Lower lobe of right lung (tissue), 2 donors: ENCODE data around the gene MTA1. TPM values are rescaled to one million over a fixed set of nuclear protein-coding genes. Genes with fewer than 3 reads are reported as not detected.

Experiments
- ATAC-seq, 2 donors: fragments of 200-7000 bp; cut with Tn5 transposase; one replicate each; pipeline ENCODE4 v1.9.1; 2020 to 2022; ENCODE audit warnings: mild to moderate bottlenecking in 2 of 2, moderate library complexity in 2 of 2
- DNase-seq: peaks from one replicate; pipeline ENCODE4 v3.0.0-alpha.2; 2020
- H3K27ac ChIP-seq: fragments of 200-600 bp; one replicate; pipeline ENCODE4 v1.8.0; 2022
- H3K27me3 ChIP-seq: fragments of 200-600 bp; one replicate; pipeline ENCODE4 v1.8.0; 2022; ENCODE audit warnings: low read depth
- H3K36me3 ChIP-seq: fragments of 200-600 bp; one replicate; pipeline ENCODE4 v1.8.0; 2022; ENCODE audit warnings: mild to moderate bottlenecking
- H3K4me1 ChIP-seq: fragments of 200-600 bp; one replicate; pipeline ENCODE4 v1.8.0; 2022
- H3K4me3 ChIP-seq: fragments of 200-600 bp; one replicate; pipeline ENCODE4 v1.8.0; 2022; ENCODE audit warnings: mild to moderate bottlenecking
- H3K9me3 ChIP-seq: fragments of 200-600 bp; one replicate; pipeline ENCODE4 v1.8.0; 2022
- intact Hi-C: fragments of 100-400 bp; cut with DNase I; formaldehyde crosslinking; loops from one replicate; pipeline ENCODE4 v1.11.0; 2022
- total RNA-seq: library from RNA; stranded (reverse); fragmentation: NEBNext Ultra II Directional; extraction: Animal tissue kit (Norgen Biotek cat#: 25700); gene quantifications from one replicate; pipeline ENCODE4 v1.2.1, GENCODE V29; 2021
- TF ChIP-seq, protein P1 (sequence below): fragments of 200-600 bp; IDR thresholded peaks from one replicate; pipeline ENCODE4 v1.8.0; 2022; ENCODE audit warnings: antibody characterized with exemption, mild to moderate bottlenecking
- donor health status: DM: no; HTN: yes; CAD: no; lungs with severe emphysema.

The MTA1 gene
- total RNA-seq, 1 donor from 2014 or later: 69.7 TPM

DNA sequence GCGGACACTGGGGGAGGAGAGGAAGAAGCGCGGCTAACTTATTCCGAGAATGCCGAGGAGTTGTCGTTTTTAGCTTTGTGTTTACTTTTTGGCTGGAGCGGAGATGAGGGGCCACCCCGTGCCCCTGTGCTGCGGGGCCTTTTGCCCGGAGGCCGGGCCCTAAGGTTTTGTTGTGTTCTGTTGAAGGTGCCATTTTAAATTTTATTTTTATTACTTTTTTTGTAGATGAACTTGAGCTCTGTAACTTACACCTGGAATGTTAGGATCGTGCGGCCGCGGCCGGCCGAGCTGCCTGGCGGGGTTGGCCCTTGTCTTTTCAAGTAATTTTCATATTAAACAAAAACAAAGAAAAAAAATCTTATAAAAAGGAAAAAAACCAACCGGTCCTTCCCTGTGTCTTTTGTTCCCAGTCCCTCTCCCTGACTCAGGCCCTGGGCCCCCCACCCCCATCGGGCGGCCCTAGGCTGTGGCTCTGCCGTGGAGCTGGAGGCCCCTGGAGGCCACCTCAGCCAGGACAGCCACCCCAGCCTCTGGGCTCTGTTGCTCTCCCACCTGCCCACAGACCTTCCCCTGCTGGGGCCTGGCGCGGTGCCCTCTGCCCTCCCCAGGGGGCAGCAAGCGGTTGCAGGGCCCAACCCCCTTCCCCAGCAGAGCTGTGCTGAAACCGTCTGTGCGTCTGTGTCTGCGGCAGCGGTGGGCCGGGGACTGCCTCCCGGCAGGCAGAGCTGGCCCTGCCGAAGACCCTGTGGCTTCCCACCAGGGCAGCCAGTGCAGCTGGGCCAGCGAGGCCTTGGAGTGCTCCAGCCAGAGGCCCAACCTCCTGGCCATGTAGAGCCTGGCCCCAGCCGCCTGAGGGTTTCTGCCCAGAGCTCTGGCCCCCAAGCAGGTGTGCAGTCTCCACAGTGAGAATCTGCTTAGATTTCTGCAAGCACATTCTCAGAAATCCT is 51.0 kb downstream of the MTA1 start:
- Histone ChIP-seq H3K4me1 (peaks cover 63% of the 10 kb centered on the region), H3K4me3 (no peak overlapping the region), H3K27ac (peak overlapping the region; percentile 28), H3K27me3 (peaks cover under 1% of the 10 kb centered on the region), H3K9me3 (no peaks in the 10 kb centered on the region), H3K36me3 (peaks cover 37% of the 10 kb centered on the region)
- ATAC-seq (no peak), DNase-seq (no peak)
- TF ChIP-seq, protein P1, sequence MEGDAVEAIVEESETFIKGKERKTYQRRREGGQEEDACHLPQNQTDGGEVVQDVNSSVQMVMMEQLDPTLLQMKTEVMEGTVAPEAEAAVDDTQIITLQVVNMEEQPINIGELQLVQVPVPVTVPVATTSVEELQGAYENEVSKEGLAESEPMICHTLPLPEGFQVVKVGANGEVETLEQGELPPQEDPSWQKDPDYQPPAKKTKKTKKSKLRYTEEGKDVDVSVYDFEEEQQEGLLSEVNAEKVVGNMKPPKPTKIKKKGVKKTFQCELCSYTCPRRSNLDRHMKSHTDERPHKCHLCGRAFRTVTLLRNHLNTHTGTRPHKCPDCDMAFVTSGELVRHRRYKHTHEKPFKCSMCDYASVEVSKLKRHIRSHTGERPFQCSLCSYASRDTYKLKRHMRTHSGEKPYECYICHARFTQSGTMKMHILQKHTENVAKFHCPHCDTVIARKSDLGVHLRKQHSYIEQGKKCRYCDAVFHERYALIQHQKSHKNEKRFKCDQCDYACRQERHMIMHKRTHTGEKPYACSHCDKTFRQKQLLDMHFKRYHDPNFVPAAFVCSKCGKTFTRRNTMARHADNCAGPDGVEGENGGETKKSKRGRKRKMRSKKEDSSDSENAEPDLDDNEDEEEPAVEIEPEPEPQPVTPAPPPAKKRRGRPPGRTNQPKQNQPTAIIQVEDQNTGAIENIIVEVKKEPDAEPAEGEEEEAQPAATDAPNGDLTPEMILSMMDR: no peak
- intact Hi-C loops: no loop called here

DNA sequence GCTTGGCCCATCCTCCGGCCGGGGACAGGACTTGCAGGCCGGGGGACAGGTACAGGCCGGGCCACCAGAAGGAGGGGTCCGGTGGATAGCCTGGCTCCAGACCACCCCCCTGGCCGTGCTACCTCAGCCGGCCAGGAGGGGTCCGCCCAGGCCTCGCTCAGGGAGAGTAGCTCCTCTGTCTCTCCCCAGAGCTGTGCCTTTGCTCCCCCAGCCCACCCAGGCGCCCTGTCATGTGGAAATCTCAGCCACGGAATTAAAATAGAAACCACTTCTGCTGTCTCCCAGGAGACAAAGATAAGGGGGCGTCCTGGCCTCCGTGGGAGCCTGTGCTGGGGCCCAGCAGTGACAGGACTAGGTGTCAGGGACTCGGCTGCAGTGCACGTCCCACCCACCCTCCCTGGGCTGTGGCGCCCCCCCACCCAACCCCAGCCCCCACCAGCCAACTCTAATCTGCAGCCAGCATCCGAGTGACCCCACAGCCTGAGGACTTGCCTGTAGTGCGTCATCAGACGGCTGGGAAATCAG is 51.7 kb downstream of the MTA1 start:
- TF ChIP-seq, protein P1: no peak
- DNase-seq: no peak
- ATAC-seq: no peak
- Histone ChIP-seq H3K36me3 (peaks cover 35% of the 10 kb centered on the region), H3K27ac (peak overlapping the region; percentile 87), H3K4me1 (peaks cover 65% of the 10 kb centered on the region), H3K27me3 (peaks cover 7% of the 10 kb centered on the region), H3K9me3 (no peaks in the 10 kb centered on the region), H3K4me3 (no peak overlapping the region)
- intact Hi-C loops: no loop called here

DNA sequence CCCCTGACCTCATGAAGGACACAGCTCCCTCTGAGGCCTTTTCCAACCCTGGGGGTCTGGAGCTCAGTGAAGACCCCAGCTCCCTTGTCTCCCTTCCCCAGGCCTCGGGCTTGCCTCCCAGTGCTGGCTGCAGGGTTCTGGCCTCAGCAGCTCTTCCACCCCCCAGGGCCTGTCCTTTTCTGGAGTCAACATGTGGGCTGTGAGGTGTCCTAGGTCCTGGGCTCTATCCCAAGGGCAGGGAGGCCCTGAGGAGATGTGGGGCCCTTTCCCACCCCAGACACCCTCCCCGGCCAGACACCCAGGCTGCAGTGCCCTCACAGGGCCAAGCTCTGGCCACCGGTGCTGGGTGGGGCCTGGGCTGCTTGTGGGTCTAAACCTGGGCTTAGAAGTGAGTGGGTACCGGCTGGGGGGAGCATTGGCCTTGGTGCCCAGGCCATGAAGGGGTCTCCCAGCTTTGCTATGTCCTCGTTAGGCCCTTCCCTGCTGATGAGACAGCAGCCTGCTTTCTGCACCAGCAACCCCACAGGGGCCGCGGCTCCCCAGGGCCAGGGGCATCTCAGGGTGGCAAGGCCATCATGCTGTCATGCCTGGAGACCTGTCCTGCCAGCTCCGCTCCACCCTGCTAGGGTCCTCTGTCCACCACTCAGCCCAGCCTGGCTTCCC is 52.3 kb downstream of the MTA1 start:
- ATAC-seq: no peak
- Histone ChIP-seq H3K36me3 (peaks cover 29% of the 10 kb centered on the region), H3K27me3 (peaks cover 7% of the 10 kb centered on the region), H3K4me1 (peaks cover 71% of the 10 kb centered on the region), H3K27ac (peak overlapping the region; percentile 87), H3K9me3 (no peaks in the 10 kb centered on the region), H3K4me3 (no peak overlapping the region)
- intact Hi-C loops: no loop called here
- DNase-seq: no peak
- TF ChIP-seq, protein P1: no peak

DNA sequence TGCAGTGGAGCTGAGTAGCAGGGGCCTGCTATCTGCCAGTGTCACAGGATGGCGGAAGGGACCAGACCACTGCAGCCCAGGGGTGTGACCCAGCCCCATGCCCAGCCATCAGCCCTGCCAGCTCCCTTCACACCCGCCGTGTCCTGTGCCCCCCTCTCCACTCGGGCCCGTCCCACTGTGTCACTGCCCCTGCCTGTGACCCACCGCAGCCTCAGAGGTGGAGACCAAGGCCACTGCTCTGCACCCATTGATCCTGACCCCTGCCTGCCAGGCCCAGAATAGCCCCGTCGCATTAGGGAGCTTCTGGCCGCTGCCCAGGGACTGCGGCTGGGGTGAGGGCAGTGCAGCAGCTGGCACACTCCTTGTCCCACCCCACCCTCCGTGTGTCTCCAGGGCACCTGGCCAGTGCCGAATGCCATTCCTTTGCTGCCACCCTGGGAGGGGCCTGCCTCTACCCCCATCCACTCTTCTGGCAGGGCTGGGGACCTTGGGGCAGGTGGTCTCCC is 52.9 kb downstream of the MTA1 start:
- DNase-seq (peak; percentile 66), ATAC-seq (peak; percentile 18 to 40)
- Histone ChIP-seq H3K27ac (peak overlapping the region; percentile 87), H3K4me1 (peaks cover 76% of the 10 kb centered on the region), H3K36me3 (peaks cover 23% of the 10 kb centered on the region), H3K27me3 (peaks cover 7% of the 10 kb centered on the region), H3K9me3 (no peaks in the 10 kb centered on the region), H3K4me3 (no peak overlapping the region)
- TF ChIP-seq, protein P1: no peak
- intact Hi-C loops: no loop called here

DNA sequence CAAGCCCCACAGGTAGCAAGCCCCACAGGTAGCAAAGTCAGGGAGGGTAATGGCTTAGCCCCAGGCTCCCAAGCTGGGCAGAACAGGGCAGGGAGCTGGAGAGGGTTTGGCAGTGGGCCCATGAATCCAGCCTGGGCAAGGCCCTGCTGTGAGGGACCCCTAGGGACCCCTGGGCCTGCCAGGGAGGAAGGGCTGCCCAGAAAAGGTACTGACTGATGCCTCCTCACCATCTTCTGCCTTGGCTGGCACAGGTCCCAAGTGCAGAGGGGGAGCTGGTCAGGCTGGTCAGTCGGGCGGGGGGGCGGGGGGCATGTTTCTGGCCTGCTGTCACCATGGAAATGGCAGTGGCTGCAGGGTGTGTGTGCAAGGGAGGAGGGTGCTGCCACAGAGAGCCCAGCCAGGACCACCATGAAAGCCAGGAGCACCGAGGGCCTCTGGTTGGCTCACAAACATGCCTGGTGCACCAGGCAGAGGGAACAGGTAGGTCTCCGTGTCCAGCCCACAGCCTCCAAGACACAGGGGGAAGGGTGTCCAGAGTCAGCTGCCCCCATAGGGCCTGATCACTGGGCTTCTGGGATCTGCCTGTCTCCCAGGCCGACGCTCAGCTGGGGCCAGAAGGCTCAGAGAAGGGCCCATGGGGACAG is 53.5 kb downstream of the MTA1 start:
- H3K27me3 ChIP-seq: peaks cover 7% of the 10 kb centered on the region
- peaks cover 76% of the 10 kb centered on the region for H3K4me1 ChIP-seq
- peaks cover 19% of the 10 kb centered on the region for H3K36me3 ChIP-seq
- H3K9me3 ChIP-seq: no peaks in the 10 kb centered on the region
- no peak for DNase-seq
- peak in 1 of 2 donors; percentile 2 for ATAC-seq
- TF ChIP-seq, protein P1: no peak
- H3K4me3 ChIP-seq: peak overlapping the region; percentile 63
- intact Hi-C loops: no loop called here
- peak overlapping the region; percentile 87 for H3K27ac ChIP-seq
